GM18858 (cell line): Measurements from ENCODE around the gene CDH12.
"Not testable (repeated sequence)": the region's sequence is repeated elsewhere in the genome, so short reads cannot be mapped to it uniquely, and the experiment has no call there.

Experiments
- ATAC-seq: cut with Tn5 transposase; IDR thresholded peaks from one replicate; pipeline ENCODE4 v1.9.1; 2021; ENCODE audit not compliant: unreplicated experiment

Gene CDH12

GRCh38 chr5:22187632-22188228 is 665.4 kb downstream of the CDH12 start:
- ATAC-seq, result not testable (repeated sequence)

GRCh38 chr5:22169226-22169625 is 683.9 kb downstream of the CDH12 start:
- not testable (repeated sequence) for ATAC-seq

GRCh38 chr5:22168704-22169103 is 684.4 kb downstream of the CDH12 start:
- not testable (repeated sequence) for ATAC-seq

GRCh38 chr5:22165931-22166330 is 687.2 kb downstream of the CDH12 start:
- not testable (repeated sequence) for ATAC-seq

- not testable (repeated sequence) for ATAC-seq
Measured at GRCh38 chr5:22164910-22165748, 688.0 kb downstream of the CDH12 start.

- not testable (repeated sequence) for ATAC-seq
Measured at GRCh38 chr5:22156953-22157352, 696.2 kb downstream of the CDH12 start.

- ATAC-seq, result not testable (repeated sequence)
Measured at GRCh38 chr5:22154779-22155178, 698.4 kb downstream of the CDH12 start.

GRCh38 chr5:22151801-22152200 is 701.3 kb downstream of the CDH12 start:
- not testable (repeated sequence) for ATAC-seq

GRCh38 chr5:22140418-22140817 is 712.7 kb downstream of the CDH12 start:
- ATAC-seq, result not testable (repeated sequence)

GRCh38 chr5:22139662-22140300 is 713.4 kb downstream of the CDH12 start:
- not testable (repeated sequence) for ATAC-seq

- ATAC-seq, result no peak
Measured at GRCh38 chr5:22111320-22111719, 741.8 kb downstream of the CDH12 start.

- no peak for ATAC-seq
Measured at GRCh38 chr5:22109315-22109714, 743.8 kb downstream of the CDH12 start.

- ATAC-seq, result no peak
Measured at GRCh38 chr5:22108545-22108944, 744.6 kb downstream of the CDH12 start.

GRCh38 chr5:22102823-22103359 is 750.3 kb downstream of the CDH12 start:
- no peak for ATAC-seq

- no peak for ATAC-seq
Measured at GRCh38 chr5:22088517-22088916, 764.6 kb downstream of the CDH12 start.

- ATAC-seq, result no peak
Measured at GRCh38 chr5:22079566-22079965, 773.6 kb downstream of the CDH12 start.

- no peak for ATAC-seq
Measured at GRCh38 chr5:22079002-22079401, 774.1 kb downstream of the CDH12 start.

GRCh38 chr5:22076586-22076985 is 776.6 kb downstream of the CDH12 start:
- no peak for ATAC-seq

GRCh38 chr5:22070186-22070728 is 782.9 kb downstream of the CDH12 start:
- ATAC-seq, result no peak

GRCh38 chr5:22063717-22064116 is 789.4 kb downstream of the CDH12 start:
- ATAC-seq, result no peak

- no peak for ATAC-seq
Measured at GRCh38 chr5:22058620-22059019, 794.5 kb downstream of the CDH12 start.
